Body of pancreas (tissue), 4 donors: ENCODE data around the gene ZNF774.

Experiments used
- POLR2A ChIP-seq, 3 donors: fragments of 450-650 bp; IDR thresholded peaks; one replicate each; pipeline ENCODE4 v1.6.1; 2016; ENCODE audit warnings: antibody characterized with exemption in 3 of 3, mild to moderate bottlenecking in 2 of 3
- TF ChIP-seq, protein P1 (sequence below), 7 experiments: fragments of 450-650 bp in 4 of 7; fragments of 200-600 bp in 3 of 7; sonication (generic) in 3 of 7; IDR thresholded peaks; one replicate each; pipeline ENCODE4 v1.5.1; 2016 to 2019; ENCODE audit warnings: antibody characterized with exemption in 7 of 7

DNA sequence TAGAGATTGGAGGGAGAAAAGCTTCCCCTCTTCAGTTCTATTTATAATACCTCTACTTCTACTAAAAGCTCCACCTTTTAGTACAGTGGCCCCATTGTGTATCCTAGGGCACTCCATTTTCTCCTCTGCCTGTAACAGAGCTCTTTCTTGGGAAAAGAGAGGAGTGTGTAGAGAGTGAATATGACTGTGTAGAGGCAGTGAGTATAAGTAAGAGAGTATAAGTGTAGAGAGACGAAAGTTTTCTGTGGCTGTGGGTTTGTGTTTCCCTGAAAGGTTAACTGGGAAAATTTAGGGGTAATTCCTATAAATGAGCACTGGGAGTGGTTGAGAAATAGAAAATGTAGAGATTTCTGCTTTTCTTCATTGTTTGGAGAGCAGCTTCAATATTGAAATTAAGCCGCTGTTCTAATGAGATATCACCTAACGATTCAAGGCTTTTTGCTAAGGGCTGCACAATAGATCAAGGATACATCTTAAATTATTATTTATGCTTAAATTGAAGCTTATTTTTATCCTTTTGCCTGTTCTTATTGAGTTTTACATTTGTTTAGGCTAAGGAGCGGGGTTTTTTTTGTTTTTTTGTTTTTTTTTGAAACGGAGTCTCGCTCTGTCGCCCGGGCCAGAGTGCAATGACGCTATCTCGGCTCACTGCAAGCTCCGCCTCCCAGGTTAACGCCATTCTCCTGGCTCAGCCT lies 42.8 kb downstream of the ZNF774 start:
- TF ChIP-seq, protein P1, sequence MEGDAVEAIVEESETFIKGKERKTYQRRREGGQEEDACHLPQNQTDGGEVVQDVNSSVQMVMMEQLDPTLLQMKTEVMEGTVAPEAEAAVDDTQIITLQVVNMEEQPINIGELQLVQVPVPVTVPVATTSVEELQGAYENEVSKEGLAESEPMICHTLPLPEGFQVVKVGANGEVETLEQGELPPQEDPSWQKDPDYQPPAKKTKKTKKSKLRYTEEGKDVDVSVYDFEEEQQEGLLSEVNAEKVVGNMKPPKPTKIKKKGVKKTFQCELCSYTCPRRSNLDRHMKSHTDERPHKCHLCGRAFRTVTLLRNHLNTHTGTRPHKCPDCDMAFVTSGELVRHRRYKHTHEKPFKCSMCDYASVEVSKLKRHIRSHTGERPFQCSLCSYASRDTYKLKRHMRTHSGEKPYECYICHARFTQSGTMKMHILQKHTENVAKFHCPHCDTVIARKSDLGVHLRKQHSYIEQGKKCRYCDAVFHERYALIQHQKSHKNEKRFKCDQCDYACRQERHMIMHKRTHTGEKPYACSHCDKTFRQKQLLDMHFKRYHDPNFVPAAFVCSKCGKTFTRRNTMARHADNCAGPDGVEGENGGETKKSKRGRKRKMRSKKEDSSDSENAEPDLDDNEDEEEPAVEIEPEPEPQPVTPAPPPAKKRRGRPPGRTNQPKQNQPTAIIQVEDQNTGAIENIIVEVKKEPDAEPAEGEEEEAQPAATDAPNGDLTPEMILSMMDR (IDR thresholded peaks at IDR 0.05), result no peak
- no peak for TF ChIP-seq POLR2A (IDR thresholded peaks at IDR 0.05)
